SH-SY5Y (cell line): ENCODE data around the gene EPHB2.
A peak's percentile ranks its signal among the peaks of the same experiment; 100 is the strongest.

Experiments used
- GATA2 ChIP-seq: IDR thresholded peaks from 2 replicates; pipeline ENCODE4 v1.6.1; 2011; ENCODE audit warnings: mild to moderate bottlenecking, low read depth, low read length
- GATA3 ChIP-seq: IDR thresholded peaks from 2 replicates; pipeline ENCODE4 v1.6.1; 2011; ENCODE audit warnings: low read depth, mild to moderate bottlenecking, low read length, moderate library complexity

Gene EPHB2

DNA sequence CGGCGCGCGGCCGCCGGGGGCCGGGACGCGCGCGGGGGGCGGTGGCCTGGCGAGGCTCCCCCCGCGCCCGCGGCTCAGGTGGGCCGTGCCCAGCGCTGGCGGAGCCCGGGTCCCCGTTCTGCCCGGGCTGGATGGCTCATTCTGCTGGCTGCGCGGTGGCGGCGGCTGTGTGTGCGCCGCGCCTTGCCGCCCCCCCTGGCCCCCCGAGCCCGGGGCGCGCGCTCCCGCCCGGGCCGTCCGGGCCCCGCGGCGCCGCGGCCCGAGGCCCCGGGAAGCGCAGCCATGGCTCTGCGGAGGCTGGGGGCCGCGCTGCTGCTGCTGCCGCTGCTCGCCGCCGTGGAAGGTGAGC, at the start of gene EPHB2:
Gene EPHB2, plus strand, starts transcription at position 139 of the 349 bp plus-strand sequence. Its CDS starts 144 bp downstream, at position 283.
- TF ChIP-seq GATA2: no peak
- TF ChIP-seq GATA3: no peak

DNA sequence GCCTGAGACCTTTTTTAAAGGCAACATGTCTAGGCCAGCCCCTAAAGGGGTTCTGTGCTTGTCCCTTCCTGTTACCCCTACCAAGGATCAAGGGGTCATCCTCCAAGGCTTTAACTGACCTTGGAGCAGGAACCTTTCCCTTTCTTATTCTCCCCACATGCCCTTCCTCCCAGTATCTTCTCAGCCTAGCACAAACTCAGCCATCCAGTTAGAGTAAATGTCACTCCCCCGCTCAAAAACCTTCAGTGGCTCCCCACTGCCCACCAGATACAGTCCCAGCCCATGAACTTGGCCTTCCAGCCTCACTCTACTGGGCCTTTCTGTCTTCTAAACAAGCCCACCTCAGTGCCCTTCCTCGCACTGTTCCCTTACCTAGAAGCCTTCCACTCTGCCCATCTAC, 48.8 kb upstream of the EPHB2 start:
- TF ChIP-seq GATA2 (no peak), GATA3 (no peak)

DNA sequence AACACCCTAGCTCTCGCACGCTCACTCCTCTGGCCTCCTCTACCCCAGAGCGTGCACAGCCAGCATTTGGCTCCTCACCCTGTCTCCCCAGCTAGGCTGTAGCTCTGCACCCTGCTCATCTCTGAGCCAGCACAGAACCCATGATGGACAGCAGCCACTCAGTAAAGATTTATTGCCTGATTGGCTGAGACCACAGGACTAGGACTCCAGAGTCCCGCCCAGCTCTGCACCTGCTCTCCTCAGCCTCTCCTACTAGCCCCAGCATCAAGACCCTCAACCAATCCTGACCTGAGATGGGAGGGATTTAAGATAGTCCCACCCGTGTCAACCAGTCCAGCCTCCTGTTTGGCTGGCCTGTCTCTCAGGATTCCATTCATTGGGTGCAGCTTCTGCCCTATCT, 48.3 kb upstream of the EPHB2 start:
- TF ChIP-seq GATA2 (no peak), GATA3 (no peak)

DNA sequence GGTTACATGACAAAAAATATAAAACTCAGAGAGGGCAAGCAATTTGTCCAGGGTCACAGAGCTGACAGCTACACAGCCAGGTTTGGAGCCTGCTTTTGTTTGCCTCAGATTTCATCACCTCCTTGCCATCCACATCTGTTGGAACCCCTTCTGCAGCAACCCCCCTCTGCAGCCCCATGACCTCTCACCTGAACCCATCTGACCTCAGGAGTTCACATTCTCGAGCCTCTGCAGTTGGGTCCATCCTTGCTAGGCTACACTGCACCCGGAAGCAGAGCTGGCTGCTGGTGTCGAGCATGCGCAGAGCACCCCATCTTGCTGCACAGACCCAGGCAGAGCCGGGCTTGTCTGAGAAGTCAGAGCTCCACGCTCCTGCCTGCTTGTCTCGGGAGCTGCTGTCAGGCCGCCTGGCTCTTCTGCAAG, 47.6 kb upstream of the EPHB2 start:
- TF ChIP-seq GATA3 (no peak), GATA2 (no peak)

DNA sequence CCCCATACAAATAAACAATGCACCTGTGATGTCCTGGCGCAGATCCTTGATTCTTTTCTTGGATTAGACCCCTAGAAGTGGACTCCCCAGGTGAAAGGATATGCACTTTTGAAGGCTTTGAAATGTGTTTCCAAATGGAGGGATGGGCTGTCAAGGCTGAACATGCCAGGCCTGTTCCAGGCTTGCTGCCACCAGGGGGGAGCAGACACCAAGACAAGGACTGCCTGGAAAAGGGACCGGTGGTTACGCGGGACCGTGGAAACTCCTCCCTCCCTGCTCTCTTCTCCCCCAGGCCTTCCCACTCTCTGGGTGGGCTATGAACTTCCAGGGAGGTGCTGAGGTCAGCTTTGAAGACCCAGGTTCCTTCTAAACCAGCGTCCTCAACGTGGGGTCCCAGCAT, 44.9 kb upstream of the EPHB2 start:
- TF ChIP-seq GATA2: no peak

DNA sequence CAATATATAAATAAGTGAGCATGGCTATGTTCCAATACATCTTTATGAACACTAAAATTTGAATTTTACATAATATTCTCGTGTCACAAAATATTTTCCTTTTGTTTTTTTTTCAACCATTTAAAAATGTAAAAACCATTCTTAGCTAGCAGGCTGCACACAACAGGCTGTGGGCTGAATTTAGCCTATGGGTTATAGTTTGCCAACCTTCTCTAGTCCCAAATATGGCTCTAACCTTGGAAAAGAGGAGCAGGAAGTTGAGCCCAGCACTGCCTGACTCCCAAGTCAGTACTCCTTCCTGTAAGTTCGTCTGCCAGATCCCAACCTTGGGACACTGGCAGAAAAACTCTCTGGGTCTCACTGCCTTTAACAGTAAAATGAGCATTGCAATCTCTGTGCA, 44.2 kb upstream of the EPHB2 start:
- no peak for TF ChIP-seq GATA2
- TF ChIP-seq GATA3: no peak

DNA sequence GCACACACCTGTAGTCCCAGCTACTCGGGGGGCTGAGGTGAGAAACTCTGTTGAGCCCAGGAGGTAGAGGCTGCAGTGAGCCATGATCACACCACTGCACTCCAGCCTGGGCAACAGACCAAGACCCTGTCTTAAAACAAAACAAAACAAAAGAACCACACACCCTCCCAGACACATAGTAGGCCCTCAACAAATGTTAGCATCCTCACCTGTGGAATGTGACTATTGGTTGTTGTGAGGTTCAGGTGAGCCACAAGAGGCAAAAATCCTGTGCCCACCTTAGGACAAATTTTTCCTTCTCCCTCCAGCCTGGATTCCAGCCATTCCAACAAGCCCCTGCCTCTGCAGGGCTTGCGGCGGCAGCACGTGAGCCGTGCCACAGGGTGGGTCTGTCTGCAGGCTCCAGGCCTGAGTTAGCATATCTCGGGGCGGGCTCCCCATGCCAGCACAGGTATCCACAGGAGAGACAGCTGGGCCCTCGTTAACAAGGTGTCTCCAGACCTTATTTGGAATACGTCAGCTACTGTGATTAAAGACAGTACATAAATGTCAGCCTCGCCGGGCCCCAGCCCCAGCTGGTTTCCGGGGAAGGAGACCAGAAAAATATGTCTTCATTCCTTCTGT, 40.2 kb upstream of the EPHB2 start:
- TF ChIP-seq GATA2 (no peak), GATA3 (no peak)

DNA sequence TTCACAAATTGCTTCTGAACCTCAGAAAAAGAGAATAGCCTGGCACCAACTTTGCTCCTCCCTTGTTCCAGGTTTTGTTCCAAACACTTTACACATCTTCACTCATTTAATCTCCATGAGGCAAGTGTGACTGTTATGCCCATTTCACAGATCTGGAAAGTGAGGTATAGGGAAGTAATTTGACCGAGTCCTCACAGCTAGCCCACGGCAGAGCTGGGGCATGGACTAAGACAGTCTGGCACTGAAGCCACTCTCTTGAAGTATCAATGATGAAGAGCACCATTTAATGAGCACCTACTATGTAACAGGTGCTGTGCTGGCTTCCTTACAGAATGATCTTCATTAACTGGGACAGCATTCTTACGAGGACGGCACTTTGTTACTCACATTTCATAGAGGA, 38.6 kb upstream of the EPHB2 start:
- TF ChIP-seq GATA2 (no peak), GATA3 (no peak)

DNA sequence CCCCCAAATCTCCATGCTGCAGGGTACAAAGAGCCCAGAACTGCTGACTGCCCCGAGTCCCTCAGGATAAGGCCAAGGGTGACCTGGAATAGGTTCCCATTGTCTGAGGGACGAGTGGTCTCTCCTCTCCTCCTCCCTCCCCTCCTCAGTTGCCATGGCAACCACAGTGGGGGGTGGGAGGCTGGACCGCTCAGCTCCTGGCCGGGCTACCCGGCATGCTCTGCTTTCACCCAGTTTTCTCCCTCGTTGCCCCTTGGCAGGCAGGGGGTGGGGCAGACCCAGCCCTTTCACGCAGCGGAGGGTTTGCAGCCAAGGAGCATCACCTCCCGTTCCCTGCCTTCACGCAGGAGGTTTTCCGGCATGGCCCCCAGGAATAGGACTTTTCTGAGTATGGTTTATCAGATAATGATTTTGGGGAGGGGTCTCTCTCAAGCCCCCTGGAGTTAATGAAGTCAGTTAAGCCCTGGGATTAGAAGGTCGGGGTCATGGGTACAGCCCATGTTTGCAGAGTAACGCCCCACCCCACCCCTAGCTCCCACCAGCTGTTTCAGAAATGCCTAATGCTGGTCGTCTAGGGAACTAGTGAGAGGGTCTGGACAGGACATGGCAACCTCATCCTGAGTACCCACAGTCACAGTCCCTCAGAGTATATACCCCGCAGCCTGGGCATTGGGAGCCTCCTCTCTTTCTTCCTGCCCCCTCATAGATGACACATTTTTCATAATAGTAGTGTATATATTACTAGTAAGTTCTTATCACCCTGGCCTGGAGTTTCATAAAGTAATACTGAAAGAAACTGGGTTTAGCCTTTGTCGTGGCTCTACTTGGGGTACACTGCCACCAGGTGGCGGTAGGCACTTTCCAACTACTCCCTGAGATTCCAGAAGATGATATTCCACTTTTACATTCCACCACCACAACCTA, 36.9 kb upstream of the EPHB2 start:
- TF ChIP-seq GATA3 (no peak), GATA2 (peak; percentile 72)

DNA sequence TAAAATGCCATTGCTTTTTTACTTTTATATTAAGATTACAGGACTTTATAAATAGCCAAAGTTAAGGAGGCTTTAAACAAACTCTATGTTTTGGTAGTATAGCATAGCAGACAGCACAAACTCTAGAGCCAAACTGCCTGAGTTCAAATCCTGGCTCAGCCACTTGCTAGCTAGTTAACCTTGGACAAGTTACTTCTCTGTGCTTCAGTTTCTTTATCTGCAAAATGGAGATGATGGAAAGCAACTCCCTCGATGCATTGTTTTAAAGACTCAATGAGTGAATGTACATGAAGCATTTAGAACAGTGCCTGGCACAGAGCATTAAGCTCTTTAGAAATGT, 36.3 kb upstream of the EPHB2 start:
- no peak for TF ChIP-seq GATA2

DNA sequence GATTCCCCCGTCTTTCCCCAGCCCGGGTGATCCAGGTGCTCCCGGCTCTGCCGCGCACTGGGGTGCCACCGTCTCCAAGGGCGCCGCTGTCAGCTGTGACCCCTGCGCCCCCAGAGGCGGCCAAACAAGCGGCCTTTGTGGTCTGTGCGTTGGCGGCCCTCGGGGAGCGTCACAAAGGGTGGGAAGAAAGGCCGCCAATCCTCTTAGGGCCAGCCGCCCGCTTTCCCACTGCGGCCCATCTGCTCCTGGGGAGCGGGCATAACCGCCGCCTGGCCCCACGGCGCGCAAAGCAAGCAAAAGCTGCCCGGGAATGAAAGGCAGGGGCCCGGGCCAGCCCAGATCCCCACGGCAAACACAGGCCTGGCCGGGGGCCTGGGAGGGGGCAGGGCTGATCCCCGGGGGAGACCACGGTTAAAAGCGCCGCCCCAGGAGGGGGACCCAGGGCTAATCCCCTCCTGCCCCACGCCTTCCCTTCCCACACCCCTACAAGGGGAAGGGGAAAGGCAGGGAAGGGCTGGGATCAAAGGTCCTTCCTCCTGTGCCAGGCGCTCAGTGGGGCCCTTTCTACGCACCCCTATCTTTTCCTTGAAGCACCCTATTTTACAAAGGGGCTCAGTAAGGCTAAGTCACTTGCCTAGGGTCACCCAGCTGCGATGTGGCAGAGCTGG, 33.6 kb upstream of the EPHB2 start:
- TF ChIP-seq GATA3 (no peak), GATA2 (no peak)

DNA sequence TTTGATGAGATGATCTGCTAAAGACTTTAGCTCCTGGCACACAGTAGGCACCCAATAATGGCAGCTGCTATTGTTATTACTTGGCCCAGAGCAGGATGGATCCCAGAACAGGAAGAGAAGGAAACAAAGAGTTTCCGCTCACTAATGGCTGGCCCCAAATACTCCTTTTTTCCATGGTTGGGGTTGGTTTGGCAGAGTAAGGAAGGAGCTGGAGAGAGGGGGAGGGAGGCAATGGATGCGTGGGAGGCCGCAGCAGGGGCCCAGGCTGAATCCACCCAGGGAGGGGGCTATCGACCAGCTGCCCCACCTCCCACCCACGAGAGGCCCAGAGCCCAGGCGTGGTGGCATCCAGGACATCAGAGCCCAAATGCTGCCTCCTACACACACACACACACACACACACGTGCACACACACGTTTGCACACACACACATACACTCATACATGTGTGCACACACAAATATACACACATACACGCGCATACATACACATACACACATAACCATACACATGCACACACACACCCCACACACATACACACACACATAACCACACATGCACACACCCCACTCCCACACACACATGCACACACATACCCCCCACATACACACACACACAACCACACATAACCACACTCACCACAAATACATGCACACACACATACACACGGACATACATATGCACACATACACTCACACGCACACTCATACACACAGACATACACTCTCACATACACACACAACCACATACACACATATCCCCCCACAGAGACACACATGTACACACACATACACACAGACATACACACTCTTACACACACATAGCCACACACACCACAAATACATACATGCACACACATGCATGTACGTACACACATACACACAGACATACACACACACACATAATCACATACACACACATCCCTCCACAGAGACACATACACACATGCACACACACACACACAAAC, 32.4 kb upstream of the EPHB2 start:
- no peak for TF ChIP-seq GATA2
- TF ChIP-seq GATA3: no peak

DNA sequence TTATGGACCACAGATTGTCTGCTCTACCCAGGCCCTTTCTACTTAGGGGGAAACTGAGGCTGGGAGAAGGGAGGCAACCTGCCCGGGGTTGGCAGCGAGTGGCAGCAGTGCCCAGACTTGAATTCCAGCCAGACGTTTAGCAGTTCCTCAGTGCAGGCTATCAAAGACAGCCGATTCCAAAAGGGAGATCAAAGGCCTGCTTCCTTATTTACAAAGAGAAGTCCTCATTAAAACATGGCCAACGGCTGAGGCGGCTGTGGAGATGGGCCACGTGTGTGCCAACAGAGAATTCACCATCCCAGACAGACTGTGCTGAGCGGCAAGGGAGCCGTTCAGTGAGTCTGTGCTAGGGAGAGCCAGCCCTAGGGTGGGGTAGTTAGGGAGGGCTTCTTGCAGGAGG, 29.9 kb upstream of the EPHB2 start:
- TF ChIP-seq GATA3 (no peak), GATA2 (no peak)
